PFSK-1 (cell line): ENCODE results near the gene TCF4.

Experiments used
- FOXP2 ChIP-seq: optimal IDR thresholded peaks from 2 replicates; pipeline ENCODE3; 2011; ENCODE audit warnings: borderline replicate concordance, control low read depth, inconsistent platforms; ENCODE audit not compliant: insufficient read depth; ENCODE audit errors: extremely low read length, extremely low read depth
- POLR2AphosphoS5 ChIP-seq: IDR thresholded peaks from 2 replicates; pipeline ENCODE4 v1.6.1; 2012; ENCODE audit warnings: low read depth, mild to moderate bottlenecking, control low read depth, low read length, moderate library complexity
- TAF1 ChIP-seq: IDR thresholded peaks from 2 replicates; pipeline ENCODE4 v1.6.1; 2012; ENCODE audit warnings: low read length, control low read depth, borderline replicate concordance; ENCODE audit not compliant: insufficient read depth
- TF ChIP-seq, protein P1 (sequence below), 2 experiments: IDR thresholded peaks; 2 replicates each; pipeline versions ENCODE4 v1.6.1 to v1.8.0; 2011 to 2012; ENCODE audit warnings: low read depth in 2 of 2, low read length in 2 of 2, control low read depth in 1 of 2, inconsistent platforms in 1 of 2, mild to moderate bottlenecking in 1 of 2, moderate library complexity in 1 of 2; ENCODE audit not compliant: insufficient read depth in 1 of 2

DNA sequence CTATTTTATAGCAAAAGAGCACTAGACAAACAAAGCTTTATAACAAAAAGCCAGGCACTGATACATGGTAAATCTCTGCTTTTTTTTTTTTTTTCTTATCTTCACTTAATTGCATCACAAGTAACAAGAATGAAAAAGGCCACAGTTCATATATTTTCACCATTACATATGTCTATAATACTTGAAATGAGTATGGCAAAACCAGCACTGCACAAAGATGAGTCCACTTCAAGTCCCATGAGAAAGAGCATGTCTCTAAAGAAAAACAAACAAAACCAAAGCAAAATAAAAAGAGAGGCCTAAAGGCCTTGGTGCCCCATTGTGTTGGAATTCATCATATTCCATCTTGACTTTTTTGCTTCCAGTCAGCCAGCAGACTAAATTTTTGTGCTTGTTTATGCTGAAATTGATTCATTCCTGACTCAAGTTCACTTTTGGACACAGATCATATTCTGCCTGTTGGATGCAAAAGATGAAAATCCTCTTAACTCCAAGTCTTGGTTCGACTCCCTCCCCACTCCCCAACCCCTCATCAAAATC, 363.8 kb downstream of the TCF4 start:
- TF ChIP-seq POLR2AphosphoS5: no peak
- TF ChIP-seq, protein P1, sequence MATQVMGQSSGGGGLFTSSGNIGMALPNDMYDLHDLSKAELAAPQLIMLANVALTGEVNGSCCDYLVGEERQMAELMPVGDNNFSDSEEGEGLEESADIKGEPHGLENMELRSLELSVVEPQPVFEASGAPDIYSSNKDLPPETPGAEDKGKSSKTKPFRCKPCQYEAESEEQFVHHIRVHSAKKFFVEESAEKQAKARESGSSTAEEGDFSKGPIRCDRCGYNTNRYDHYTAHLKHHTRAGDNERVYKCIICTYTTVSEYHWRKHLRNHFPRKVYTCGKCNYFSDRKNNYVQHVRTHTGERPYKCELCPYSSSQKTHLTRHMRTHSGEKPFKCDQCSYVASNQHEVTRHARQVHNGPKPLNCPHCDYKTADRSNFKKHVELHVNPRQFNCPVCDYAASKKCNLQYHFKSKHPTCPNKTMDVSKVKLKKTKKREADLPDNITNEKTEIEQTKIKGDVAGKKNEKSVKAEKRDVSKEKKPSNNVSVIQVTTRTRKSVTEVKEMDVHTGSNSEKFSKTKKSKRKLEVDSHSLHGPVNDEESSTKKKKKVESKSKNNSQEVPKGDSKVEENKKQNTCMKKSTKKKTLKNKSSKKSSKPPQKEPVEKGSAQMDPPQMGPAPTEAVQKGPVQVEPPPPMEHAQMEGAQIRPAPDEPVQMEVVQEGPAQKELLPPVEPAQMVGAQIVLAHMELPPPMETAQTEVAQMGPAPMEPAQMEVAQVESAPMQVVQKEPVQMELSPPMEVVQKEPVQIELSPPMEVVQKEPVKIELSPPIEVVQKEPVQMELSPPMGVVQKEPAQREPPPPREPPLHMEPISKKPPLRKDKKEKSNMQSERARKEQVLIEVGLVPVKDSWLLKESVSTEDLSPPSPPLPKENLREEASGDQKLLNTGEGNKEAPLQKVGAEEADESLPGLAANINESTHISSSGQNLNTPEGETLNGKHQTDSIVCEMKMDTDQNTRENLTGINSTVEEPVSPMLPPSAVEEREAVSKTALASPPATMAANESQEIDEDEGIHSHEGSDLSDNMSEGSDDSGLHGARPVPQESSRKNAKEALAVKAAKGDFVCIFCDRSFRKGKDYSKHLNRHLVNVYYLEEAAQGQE (IDR thresholded peaks at IDR 0.05; ENCODE audit: insufficient read depth in 1 of 2, low read depth in 2 of 2, low read length in 2 of 2): no peak
- no peak for TF ChIP-seq TAF1
- TF ChIP-seq FOXP2: no peak
